Heart left ventricle (tissue), 16 donors: ENCODE measurements around the gene LAPTM5. TPM values are rescaled to one million over a fixed set of nuclear protein-coding genes. Genes with fewer than 3 reads are reported as not detected.

Source experiments
- ATAC-seq, 4 donors: fragments of 200-7000 bp; cut with Tn5 transposase; one replicate each; pipeline ENCODE4 v1.9.1; 2020 to 2022; ENCODE audit warnings: moderate library complexity in 4 of 4, mild to moderate bottlenecking in 3 of 4, moderate number of reproducible peaks in 1 of 4
- DNase-seq, 5 donors: peaks; one replicate each; pipeline ENCODE4 v3.0.0-alpha.2; 2020
- H3K27ac ChIP-seq, 12 donors: fragments of 200-600 bp; sonication (generic) in 4 of 12; one replicate each; pipeline versions ENCODE4 v1.5.0 to v1.8.0; 2016 to 2022; ENCODE audit warnings: mild to moderate bottlenecking in 2 of 12
- H3K27me3 ChIP-seq, 9 donors: fragments of 200-600 bp; sonication (generic) in 2 of 9; one replicate each; pipeline versions ENCODE4 v1.5.1 to v1.8.0; 2016 to 2022; ENCODE audit warnings: mild to moderate bottlenecking in 3 of 9
- H3K36me3 ChIP-seq, 9 donors: fragments of 200-600 bp; sonication (generic) in 2 of 9; one replicate each; pipeline versions ENCODE4 v1.5.0 to v1.8.0; 2018 to 2022; ENCODE audit warnings: mild to moderate bottlenecking in 2 of 9
- H3K4me1 ChIP-seq, 12 donors: fragments of 200-600 bp; sonication (generic) in 4 of 12; one replicate each; pipeline versions ENCODE4 v1.5.0 to v1.8.0; 2016 to 2022; ENCODE audit warnings: mild to moderate bottlenecking in 3 of 12
- H3K4me3 ChIP-seq, 12 donors: fragments of 200-600 bp; sonication (generic) in 4 of 12; one replicate each; pipeline versions ENCODE4 v1.5.0 to v1.8.0; 2017 to 2022; ENCODE audit warnings: mild to moderate bottlenecking in 9 of 12, moderate library complexity in 4 of 12
- H3K9me3 ChIP-seq, 12 donors: fragments of 200-600 bp; sonication (generic) in 4 of 12; one replicate each; pipeline versions ENCODE4 v1.5.0 to v1.8.0; 2016 to 2022; ENCODE audit warnings: mild to moderate bottlenecking in 1 of 12
- CTCF ChIP-seq, 12 donors: fragments of 200-600 bp; sonication (generic) in 4 of 12; IDR thresholded peaks; one replicate each; pipeline versions ENCODE4 v1.5.0 to v1.8.0; 2018 to 2022; ENCODE audit warnings: antibody characterized with exemption in 12 of 12, mild to moderate bottlenecking in 5 of 12
- POLR2A ChIP-seq, 2 donors: fragments of 450-650 bp; IDR thresholded peaks; one replicate each; pipeline ENCODE4 v1.6.1; 2017; ENCODE audit warnings: antibody characterized with exemption in 2 of 2, mild to moderate bottlenecking in 2 of 2, moderate library complexity in 2 of 2
- WGBS, 4 donors: extraction: QIAGEN DNeasy Blood & Tissue Kit in 2 of 4; methylation state at CpG; one replicate each; pipeline versions ENCODE4 v1.1.5 to v1.1.7; 2013 to 2018; 5-methylcytosine and 5-hydroxymethylcytosine counted together
- intact Hi-C, 10 donors: fragments of 100-400 bp; cut with DNase I; formaldehyde crosslinking; loops; one replicate each; pipeline versions ENCODE4 v1.11.1 to v1.14.2; 2022
- polyA plus RNA-seq, 2 donors: library from polyadenylated mRNA; stranded (reverse); fragments of 200-250 nt; gene quantifications; one replicate each; pipeline ENCODE4 v1.2.3, GENCODE V29; 2013
- total RNA-seq, 9 donors: library from RNA; depleted of rRNA in 2 of 9; stranded (reverse); fragments of >200 nt in 2 of 9; fragmentation: NEBNext Ultra II Directional in 3 of 9; extraction: Animal tissue kit (Norgen Biotek cat#: 25700) in 3 of 9; gene quantifications; one replicate each; pipeline versions ENCODE4 v1.1.0 to v1.2.4, GENCODE V29; 2016 to 2023
- donor health status: ischemic (EF 13 %, LVEDD 7.1; RV severe dilation, severe dysfunction).
- donor health status: healthy with polysubstance abuse.
- donor health status: DM: no; HTN: yes; CAD: no.
- donor health status: DM: no; HTN: no; CAD: no.
- donor health status: ischemic (EF 25% LVEDD 6.9; RV normal size, moderate dysfunction).
- donor health status: ischemic (EF 25% LVEDD 5.7; RV mildly dilated, moderate dysfunction).
- donor health status: healthy.
- donor health status: DM: yes; HTN: yes; CAD: no.
- donor health status: ischemic (EF 35%, LVEDD 5.7; RV mildly dilated, moderate dysfunction).
- donor health status: nonischemic (EF 11% LVEDD 7.7; RV severe dilation, severe dysfunction).
- donor health status: DM: yes; HTN: yes; CAD: no.
- donor health status: PGD.
- donor health status: ischemic (EF 29% LVEDD 5.4; RV normal size, mild dysfunction).
- donor health status: nonischemic (EF 23%, LVEDD 6.1; RV moderate dilation, normal function).

The LAPTM5 gene
- total and polyA plus RNA-seq, 11 donors: 6.9 to 260 (median 14.3) TPM

- H3K36me3 ChIP-seq: no peaks in the 10 kb centered on the region
- intact Hi-C loops: loop anchor here in 2 of 10 donors (2.0 kb wide), 2 partner anchors 58 to 60 kb away; no protein-coding TSS in a partner anchor
- H3K27ac ChIP-seq: no peak overlapping the region
- H3K27me3 ChIP-seq: peaks cover 0 to 10% (median 0%) of the 10 kb centered on the region in 9 donors
- ATAC-seq: peak in 1 of 4 donors; percentile 54
- TF ChIP-seq POLR2A (IDR thresholded peaks at IDR 0.05): no peak
- no peak for TF ChIP-seq CTCF (IDR thresholded peaks at IDR 0.05)
- WGBS, 4 donors: 51 to 60% (median 53%) methylated on average over 11 of the region's 11 CpGs
- H3K9me3 ChIP-seq: no peaks in the 10 kb centered on the region
- peak in 2 of 5 donors; percentile 47 to 65 for DNase-seq
- H3K4me3 ChIP-seq: no peak overlapping the region
- peaks cover 0 to 31% (median 4%) of the 10 kb centered on the region in 12 donors for H3K4me1 ChIP-seq
These were observed 20.8 kb upstream of the LAPTM5 start for GRCh38 chr1:30778154-30778978.

- intact Hi-C loops: loop anchor here in 2 of 10 donors (2.0 kb wide), 2 partner anchors 57 to 59 kb away; no protein-coding TSS in a partner anchor
- H3K27ac ChIP-seq: no peak overlapping the region
These were observed 20.3 kb upstream of the LAPTM5 start for GRCh38 chr1:30777904-30778153.

GRCh38 chr1:30777060-30777903 lies 19.7 kb upstream of the LAPTM5 start:
- intact Hi-C loops: no loop called here
- WGBS, 4 donors: 79 to 92% (median 89%) methylated on average over 20 to 23 of the region's 23 CpGs
- DNase-seq (no peak), ATAC-seq (no peak)
- Histone ChIP-seq H3K4me3 (no peak overlapping the region), H3K27me3 (peaks cover 0 to 10% (median 0%) of the 10 kb centered on the region in 9 donors), H3K9me3 (no peaks in the 10 kb centered on the region), H3K4me1 (peaks cover 0 to 20% (median 0%) of the 10 kb centered on the region in 12 donors), H3K27ac (no peak overlapping the region), H3K36me3 (no peaks in the 10 kb centered on the region)
- TF ChIP-seq CTCF (IDR thresholded peaks at IDR 0.05) (no peak), POLR2A (IDR thresholded peaks at IDR 0.05) (no peak)

More at GRCh38 chr1:30777904-30778153, 20.3 kb upstream of the LAPTM5 start:
- 60 to 71% (median 67%) methylated on average over 4 of the region's 4 CpGs for WGBS, 4 donors
- Histone ChIP-seq H3K9me3 (no peaks in the 10 kb centered on the region), H3K4me3 (no peak overlapping the region), H3K4me1 (peaks cover 0 to 25% (median 4%) of the 10 kb centered on the region in 12 donors), H3K36me3 (no peaks in the 10 kb centered on the region), H3K27me3 (peaks cover 0 to 10% (median 0%) of the 10 kb centered on the region in 9 donors)
- ATAC-seq: no peak
- no peak for DNase-seq
- TF ChIP-seq POLR2A (IDR thresholded peaks at IDR 0.05) (no peak), CTCF (IDR thresholded peaks at IDR 0.05) (peak in 3 of 12 donors; percentile 12 to 20 (median 20))
